Left ventricle myocardium superior (tissue), 1 donor: ENCODE data around the gene PTPRF. TPM values are rescaled to one million over a fixed set of nuclear protein-coding genes. Genes with fewer than 3 reads are reported as not detected.
"Not testable (repeated sequence)": the region's sequence is repeated elsewhere in the genome, so short reads cannot be mapped to it uniquely, and the experiment has no call there.

ENCODE experiments used
- ATAC-seq: fragments of 200-7000 bp; cut with Tn5 transposase; one replicate; pipeline ENCODE4 v1.9.1; 2020; ENCODE audit warnings: mild to moderate bottlenecking, moderate library complexity
- DNase-seq: peaks from one replicate; pipeline ENCODE4 v3.0.0-alpha.2; 2020
- intact Hi-C: fragments of 100-400 bp; cut with micrococcal nuclease; formaldehyde crosslinking; loops from one replicate; pipeline ENCODE4 v1.11.0; 2022
- total RNA-seq: library from RNA; stranded (reverse); fragmentation: NEBNext Ultra II Directional; extraction: Animal tissue kit (Norgen Biotek cat#: 25700); gene quantifications from one replicate; pipeline ENCODE4 v1.2.1, GENCODE V29; 2021
- donor health status: DM: no; HTN: yes; CAD: no; lungs with severe emphysema.

PTPRF gene
- total RNA-seq, 1 donor from 2014 or later, result 7.0 TPM

- no peak for ATAC-seq
- intact Hi-C loops, result no loop called here
- no peak for DNase-seq
These were observed 84.2 kb downstream of the PTPRF start for GRCh38 chr1:43614891-43615290.

DNA sequence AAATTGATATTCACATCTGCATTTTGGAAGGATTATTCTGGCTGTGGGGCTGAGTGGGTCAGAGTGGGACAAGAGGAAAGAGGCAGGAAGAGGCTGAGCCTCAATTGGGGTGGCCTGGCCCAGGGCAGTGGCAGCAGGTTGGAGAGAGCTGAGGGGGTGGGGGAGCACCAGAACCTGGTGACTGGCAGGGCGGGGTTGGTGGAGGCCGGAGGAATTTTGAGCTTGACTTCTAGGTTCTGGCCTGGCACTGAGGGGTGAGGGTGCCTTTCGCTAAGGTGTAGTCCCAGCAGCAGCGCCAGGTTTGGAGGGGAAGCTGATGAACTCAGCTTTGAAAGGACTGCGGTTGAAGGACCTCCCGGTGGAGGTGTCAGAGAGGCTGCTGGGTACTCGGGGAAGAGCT is 85.7 kb downstream of the PTPRF start:
- ATAC-seq (no peak), DNase-seq (no peak)
- intact Hi-C loops, result no loop called here

DNA sequence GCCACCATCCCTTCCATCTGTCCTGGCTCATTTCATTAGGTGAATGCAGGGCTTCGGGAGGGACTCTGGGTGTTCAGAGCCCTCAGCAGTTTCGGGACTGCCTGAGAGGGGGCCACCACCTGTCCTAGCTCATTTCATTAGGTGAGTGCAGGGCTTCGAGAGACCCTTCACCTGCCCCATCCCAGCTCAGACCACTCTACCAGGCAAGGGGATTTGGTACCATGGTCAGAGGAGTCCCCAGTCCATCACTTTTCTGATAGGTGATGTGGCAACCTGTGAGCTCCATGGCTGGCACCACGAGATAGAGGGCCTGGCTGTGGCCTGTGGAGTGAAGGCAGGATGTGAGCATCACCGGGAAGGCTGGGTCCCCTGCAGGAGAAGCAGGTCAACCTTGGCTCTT is 86.3 kb downstream of the PTPRF start:
- intact Hi-C loops, result no loop called here
- no peak for DNase-seq
- no peak for ATAC-seq

DNA sequence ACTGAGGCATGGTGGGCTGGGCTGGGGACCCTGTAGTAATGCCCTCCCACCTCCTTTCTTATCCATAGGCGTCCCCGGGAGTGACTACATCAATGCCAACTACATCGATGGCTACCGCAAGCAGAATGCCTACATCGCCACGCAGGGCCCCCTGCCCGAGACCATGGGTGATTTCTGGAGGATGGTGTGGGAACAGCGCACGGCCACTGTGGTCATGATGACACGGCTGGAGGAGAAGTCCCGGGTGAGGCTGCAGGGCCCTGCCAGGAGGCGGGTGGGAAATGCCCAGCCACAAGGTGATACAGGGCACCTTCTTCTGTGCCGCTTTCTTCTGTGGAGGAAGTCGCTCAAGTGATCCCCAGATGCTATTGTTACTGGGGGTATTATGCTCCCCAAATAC is 87.0 kb downstream of the PTPRF start:
- DNase-seq (no peak), ATAC-seq (no peak)
- intact Hi-C loops, result no loop called here

GRCh38 chr1:43618521-43619313 is 88.0 kb downstream of the PTPRF start:
- intact Hi-C loops, result no loop called here
- DNase-seq (no peak), ATAC-seq (no peak)

DNA sequence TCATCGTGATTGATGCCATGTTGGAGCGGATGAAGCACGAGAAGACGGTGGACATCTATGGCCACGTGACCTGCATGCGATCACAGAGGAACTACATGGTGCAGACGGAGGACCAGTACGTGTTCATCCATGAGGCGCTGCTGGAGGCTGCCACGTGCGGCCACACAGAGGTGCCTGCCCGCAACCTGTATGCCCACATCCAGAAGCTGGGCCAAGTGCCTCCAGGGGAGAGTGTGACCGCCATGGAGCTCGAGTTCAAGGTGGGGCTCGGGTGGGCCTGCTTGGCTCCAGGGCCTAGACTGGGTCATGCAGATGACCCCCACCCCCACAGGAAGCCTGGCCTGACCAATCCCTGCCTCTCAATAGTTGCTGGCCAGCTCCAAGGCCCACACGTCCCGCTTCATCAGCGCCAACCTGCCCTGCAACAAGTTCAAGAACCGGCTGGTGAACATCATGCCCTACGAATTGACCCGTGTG is 88.7 kb downstream of the PTPRF start:
- intact Hi-C loops, result no loop called here
- ATAC-seq, result no peak

GRCh38 chr1:43619996-43620920 is 89.6 kb downstream of the PTPRF start:
- intact Hi-C loops, result no loop called here
- no peak for DNase-seq
- no peak for ATAC-seq

More for the DNA sequence above, 88.7 kb downstream of the PTPRF start:
- no peak for DNase-seq

DNA sequence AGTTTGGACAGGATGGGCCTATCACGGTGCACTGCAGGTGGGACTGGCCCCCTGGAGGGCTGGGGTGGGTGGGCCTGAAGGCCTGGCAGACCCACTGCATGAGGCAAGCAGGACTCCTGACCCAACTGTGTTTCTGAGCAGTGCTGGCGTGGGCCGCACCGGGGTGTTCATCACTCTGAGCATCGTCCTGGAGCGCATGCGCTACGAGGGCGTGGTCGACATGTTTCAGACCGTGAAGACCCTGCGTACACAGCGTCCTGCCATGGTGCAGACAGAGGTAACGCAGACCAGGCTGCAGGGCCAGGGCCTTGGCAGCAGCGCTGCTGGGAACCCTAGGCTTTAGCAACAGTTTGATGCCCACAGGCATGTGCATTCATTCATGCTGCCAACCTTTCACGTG is 90.3 kb downstream of the PTPRF start:
- ATAC-seq (no peak), DNase-seq (no peak)
- intact Hi-C loops, result no loop called here

GRCh38 chr1:43621386-43621785 is 90.7 kb downstream of the PTPRF start:
- DNase-seq (no peak), ATAC-seq (no peak)
- intact Hi-C loops, result no loop called here

GRCh38 chr1:43621861-43622260 is 91.2 kb downstream of the PTPRF start:
- DNase-seq (no peak), ATAC-seq (no peak)
- intact Hi-C loops, result no loop called here

GRCh38 chr1:43622471-43622870 is 91.8 kb downstream of the PTPRF start:
- intact Hi-C loops, result no loop called here
- DNase-seq (no peak), ATAC-seq (no peak)

- intact Hi-C loops, result no loop called here
- ATAC-seq, result no peak
- no peak for DNase-seq
These were observed 92.5 kb downstream of the PTPRF start for GRCh38 chr1:43622901-43623780.

GRCh38 chr1:43625063-43625780 is 94.5 kb downstream of the PTPRF start:
- ATAC-seq (no peak), DNase-seq (no peak)
- intact Hi-C loops, result no loop called here

- DNase-seq, result no peak
- intact Hi-C loops, result no loop called here
- ATAC-seq, result no peak
These were observed 101.5 kb downstream of the PTPRF start for GRCh38 chr1:43632135-43632670.

- intact Hi-C loops, result no loop called here
- ATAC-seq (no peak), DNase-seq (no peak)
These were observed 104.0 kb downstream of the PTPRF start for GRCh38 chr1:43634721-43635120.

GRCh38 chr1:43636006-43636641 is 105.4 kb downstream of the PTPRF start:
- intact Hi-C loops, result no loop called here
- DNase-seq, result no peak
- ATAC-seq, result no peak

- DNase-seq, result no peak
- intact Hi-C loops, result no loop called here
- no peak for ATAC-seq
These were observed 106.6 kb downstream of the PTPRF start for GRCh38 chr1:43637267-43637666.

DNA sequence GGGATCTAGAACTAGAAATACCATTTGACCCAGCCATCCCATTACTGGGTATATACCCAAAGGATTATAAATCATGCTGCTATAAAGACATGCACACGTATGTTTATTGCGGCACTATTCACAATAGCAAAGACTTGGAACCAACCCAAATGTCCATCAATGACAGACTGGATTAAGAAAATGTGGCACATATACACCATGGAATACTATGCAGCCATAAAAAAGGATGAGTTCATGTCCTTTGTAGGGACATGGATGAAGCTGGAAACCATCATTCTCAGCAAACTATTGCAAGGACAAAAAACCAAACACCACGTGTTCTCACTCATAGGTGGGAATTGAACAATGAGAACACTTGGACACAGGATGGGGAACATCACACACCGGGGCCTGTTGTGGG is 107.7 kb downstream of the PTPRF start:
- ATAC-seq, DNase-seq, intact Hi-C loops: not testable (repeated sequence)
